ENCODE results near the gene DENND1A. TPM values are rescaled to one million over a fixed set of nuclear protein-coding genes. Genes with fewer than 3 reads are reported as not detected.

Gene DENND1A
- total and polyA plus RNA-seq, 2 donors, result 6.7 to 9.2 TPM

DNA sequence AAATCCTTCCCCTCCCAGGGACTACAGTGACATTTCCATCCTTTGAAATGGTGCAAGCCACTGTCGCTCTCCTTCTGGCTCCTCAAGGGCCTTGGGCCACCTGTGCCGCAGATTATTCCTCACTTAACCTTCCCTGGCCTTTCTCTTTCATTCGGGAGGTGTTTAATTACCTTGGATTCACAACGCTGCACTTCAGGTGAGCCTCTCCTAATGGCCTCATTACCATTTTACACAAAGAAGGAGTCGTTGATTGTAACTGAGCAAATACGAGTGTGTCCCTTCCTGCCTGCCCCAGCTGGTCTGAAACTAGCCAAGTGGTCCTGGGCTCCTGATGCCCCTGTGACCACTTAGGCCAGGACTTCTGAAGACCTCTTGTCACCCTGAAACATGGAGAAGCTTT lies 368.9 kb downstream of the DENND1A start:
- no peak for DNase-seq (ENCODE audit: low read depth in 6 of 9, low spot score in 9 of 9)
- H3K36me3 ChIP-seq (ENCODE audit: control insufficient read depth in 2 of 2, insufficient read depth in 2 of 2, low read length in 1 of 2), result no peaks in the 10 kb centered on the region

GRCh38 chr9:123556464-123557435 lies 373.2 kb downstream of the DENND1A start:
- Histone ChIP-seq H3K27me3 (ENCODE audit: control insufficient read depth in 2 of 2, insufficient read depth in 1 of 2, low read length in 1 of 2) (no peaks in the 10 kb centered on the region), H3K9me3 (ENCODE audit: control insufficient read depth in 2 of 2, insufficient read depth in 1 of 2, low read length in 1 of 2) (no peaks in the 10 kb centered on the region), H3K36me3 (ENCODE audit: control insufficient read depth in 2 of 2, insufficient read depth in 2 of 2, low read length in 1 of 2) (no peaks in the 10 kb centered on the region), H3K4me3 (ENCODE audit: low read length in 2 of 2) (no peak overlapping the region), H3K4me1 (ENCODE audit: control insufficient read depth in 2 of 2, insufficient read depth in 2 of 2, low read length in 2 of 2) (no peaks in the 10 kb centered on the region), H3K27ac (ENCODE audit: low read depth in 1 of 2, low read length in 1 of 2) (no peak overlapping the region)
- WGBS, result 94% methylated on average over 22 of the region's 22 CpGs
- no peak for DNase-seq (ENCODE audit: low read depth in 6 of 9, low spot score in 9 of 9)

More for the DNA sequence above, 368.9 kb downstream of the DENND1A start:
- Histone ChIP-seq H3K27me3 (ENCODE audit: control insufficient read depth in 2 of 2, insufficient read depth in 1 of 2, low read length in 1 of 2) (no peaks in the 10 kb centered on the region), H3K27ac (ENCODE audit: low read depth in 1 of 2, low read length in 1 of 2) (no peak overlapping the region), H3K4me1 (ENCODE audit: control insufficient read depth in 2 of 2, insufficient read depth in 2 of 2, low read length in 2 of 2) (no peaks in the 10 kb centered on the region), H3K9me3 (ENCODE audit: control insufficient read depth in 2 of 2, insufficient read depth in 1 of 2, low read length in 1 of 2) (no peaks in the 10 kb centered on the region), H3K4me3 (ENCODE audit: low read length in 2 of 2) (no peak overlapping the region)
- 96% methylated on average over 6 of the region's 6 CpGs for WGBS

DNA sequence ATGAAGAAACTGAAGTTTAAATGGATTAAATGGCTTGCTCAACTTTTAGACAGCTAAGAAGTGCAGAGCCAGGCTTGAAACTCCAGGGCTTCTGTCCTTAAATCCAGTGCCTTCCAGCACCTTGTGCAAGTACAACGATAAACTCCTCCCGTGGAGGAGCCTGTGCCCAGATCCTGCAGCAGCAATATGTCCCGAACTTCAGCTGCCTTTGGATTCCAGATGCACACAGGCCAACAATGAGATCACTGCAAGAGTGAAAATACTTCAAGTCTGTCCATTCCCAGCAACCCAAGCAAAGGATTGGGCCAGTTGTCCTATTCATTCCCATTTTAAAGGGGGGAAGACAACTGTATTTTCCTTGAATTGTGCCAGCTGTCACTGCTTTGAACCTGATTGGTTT lies 374.3 kb downstream of the DENND1A start:
- 96% methylated on average over 3 of the region's 3 CpGs for WGBS
- H3K27me3 ChIP-seq (ENCODE audit: control insufficient read depth in 2 of 2, insufficient read depth in 1 of 2, low read length in 1 of 2), result no peaks in the 10 kb centered on the region
- peaks cover 0 to 5% of the 10 kb centered on the region in 2 donors for H3K4me1 ChIP-seq (ENCODE audit: control insufficient read depth in 2 of 2, insufficient read depth in 2 of 2, low read length in 2 of 2)
- H3K27ac ChIP-seq (ENCODE audit: low read depth in 1 of 2, low read length in 1 of 2), result no peak overlapping the region
- DNase-seq (ENCODE audit: low read depth in 6 of 9, low spot score in 9 of 9), result no peak
- H3K9me3 ChIP-seq (ENCODE audit: control insufficient read depth in 2 of 2, insufficient read depth in 1 of 2, low read length in 1 of 2), result no peaks in the 10 kb centered on the region
- no peak overlapping the region for H3K4me3 ChIP-seq (ENCODE audit: low read length in 2 of 2)
- H3K36me3 ChIP-seq (ENCODE audit: control insufficient read depth in 2 of 2, insufficient read depth in 2 of 2, low read length in 1 of 2), result no peaks in the 10 kb centered on the region

DNA sequence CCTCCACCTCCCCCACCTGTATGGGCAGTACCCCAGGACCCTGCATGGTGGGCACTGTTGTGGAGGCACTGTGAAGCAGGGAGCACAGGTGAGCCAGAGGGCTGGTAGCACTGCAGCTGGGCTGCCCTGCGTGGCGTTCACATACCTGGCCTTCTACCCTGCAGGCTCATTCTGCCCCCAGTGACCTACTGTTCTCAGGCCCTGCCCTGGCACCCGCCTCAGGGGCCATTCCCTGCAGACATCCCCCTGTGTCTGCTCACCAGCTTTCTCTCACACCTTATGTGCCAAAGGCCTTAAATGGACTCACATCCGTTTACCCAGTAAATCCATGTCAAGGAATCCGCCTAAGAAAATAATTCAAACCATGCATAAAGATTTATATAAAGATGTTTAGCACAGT lies 377.4 kb downstream of the DENND1A start:
- over 99% methylated on average over 5 of the region's 5 CpGs for WGBS
- Histone ChIP-seq H3K9me3 (ENCODE audit: control insufficient read depth in 2 of 2, insufficient read depth in 1 of 2, low read length in 1 of 2) (no peaks in the 10 kb centered on the region), H3K27me3 (ENCODE audit: control insufficient read depth in 2 of 2, insufficient read depth in 1 of 2, low read length in 1 of 2) (no peaks in the 10 kb centered on the region), H3K4me1 (ENCODE audit: control insufficient read depth in 2 of 2, insufficient read depth in 2 of 2, low read length in 2 of 2) (peaks cover 0 to 11% of the 10 kb centered on the region in 2 donors), H3K36me3 (ENCODE audit: control insufficient read depth in 2 of 2, insufficient read depth in 2 of 2, low read length in 1 of 2) (no peaks in the 10 kb centered on the region), H3K4me3 (ENCODE audit: low read length in 2 of 2) (no peak overlapping the region), H3K27ac (ENCODE audit: low read depth in 1 of 2, low read length in 1 of 2) (no peak overlapping the region)
- DNase-seq (ENCODE audit: low read depth in 6 of 9, low spot score in 9 of 9), result no peak

DNA sequence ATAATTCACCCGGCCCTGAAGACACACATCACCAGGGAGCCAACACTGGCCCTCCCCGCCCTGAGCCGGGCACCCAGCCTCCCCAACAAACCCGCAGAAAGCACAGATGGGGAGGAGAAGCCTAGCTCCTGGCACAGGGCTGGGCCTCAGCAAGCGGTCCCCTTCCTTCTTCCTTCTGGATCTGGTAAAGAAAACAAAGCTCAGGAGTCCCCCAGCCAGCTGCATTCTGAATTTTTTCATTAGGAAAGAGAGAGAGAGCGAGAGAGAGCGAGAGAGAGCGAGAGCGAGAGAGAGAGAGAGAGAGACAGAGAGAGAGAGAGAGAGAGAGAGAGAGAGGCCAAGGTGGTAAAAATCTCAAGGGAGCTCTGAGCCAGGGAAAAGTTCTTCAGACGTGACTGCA lies 378.2 kb downstream of the DENND1A start:
- 96% methylated on average over 10 of the region's 10 CpGs for WGBS

GRCh38 chr9:123550797-123551196 lies 379.1 kb downstream of the DENND1A start:
- WGBS, result 95% methylated on average over 5 of the region's 5 CpGs
- Histone ChIP-seq H3K27me3 (ENCODE audit: control insufficient read depth in 2 of 2, insufficient read depth in 1 of 2, low read length in 1 of 2) (no peaks in the 10 kb centered on the region), H3K27ac (ENCODE audit: low read depth in 1 of 2, low read length in 1 of 2) (no peak overlapping the region), H3K9me3 (ENCODE audit: control insufficient read depth in 2 of 2, insufficient read depth in 1 of 2, low read length in 1 of 2) (no peaks in the 10 kb centered on the region), H3K4me1 (ENCODE audit: control insufficient read depth in 2 of 2, insufficient read depth in 2 of 2, low read length in 2 of 2) (peaks cover 0 to 11% of the 10 kb centered on the region in 2 donors), H3K4me3 (ENCODE audit: low read length in 2 of 2) (no peak overlapping the region), H3K36me3 (ENCODE audit: control insufficient read depth in 2 of 2, insufficient read depth in 2 of 2, low read length in 1 of 2) (no peaks in the 10 kb centered on the region)
- DNase-seq (ENCODE audit: low read depth in 6 of 9, low spot score in 9 of 9), result no peak

More for the DNA sequence above, 378.2 kb downstream of the DENND1A start:
- Histone ChIP-seq H3K4me3 (ENCODE audit: low read length in 2 of 2) (no peak overlapping the region), H3K36me3 (ENCODE audit: control insufficient read depth in 2 of 2, insufficient read depth in 2 of 2, low read length in 1 of 2) (no peaks in the 10 kb centered on the region), H3K4me1 (ENCODE audit: control insufficient read depth in 2 of 2, insufficient read depth in 2 of 2, low read length in 2 of 2) (peaks cover 0 to 11% of the 10 kb centered on the region in 2 donors), H3K27ac (ENCODE audit: low read depth in 1 of 2, low read length in 1 of 2) (no peak overlapping the region), H3K9me3 (ENCODE audit: control insufficient read depth in 2 of 2, insufficient read depth in 1 of 2, low read length in 1 of 2) (no peaks in the 10 kb centered on the region), H3K27me3 (ENCODE audit: control insufficient read depth in 2 of 2, insufficient read depth in 1 of 2, low read length in 1 of 2) (no peaks in the 10 kb centered on the region)
- DNase-seq (ENCODE audit: low read depth in 6 of 9, low spot score in 9 of 9), result no peak

DNA sequence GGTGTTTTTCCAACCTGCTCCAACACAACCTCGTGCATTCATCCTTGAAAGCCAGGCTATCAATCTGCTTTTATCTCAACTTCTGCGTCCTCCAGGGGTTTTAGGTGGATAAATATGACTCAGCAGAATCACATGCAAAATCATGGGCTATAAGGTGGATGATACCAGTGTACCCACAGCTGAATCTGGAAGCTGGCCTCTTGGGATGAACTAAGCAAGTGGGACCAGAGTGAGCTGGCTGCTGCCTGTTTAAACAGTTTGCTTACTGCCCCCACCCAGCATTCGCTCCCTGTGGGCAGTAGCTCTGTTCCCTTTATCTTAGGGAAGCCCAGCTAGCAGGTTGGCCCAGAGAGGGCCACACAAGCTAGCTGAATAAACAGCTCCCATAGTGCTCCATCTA lies 379.9 kb downstream of the DENND1A start:
- no peak overlapping the region for H3K4me3 ChIP-seq (ENCODE audit: low read length in 2 of 2)
- peaks cover 0 to 11% of the 10 kb centered on the region in 2 donors for H3K4me1 ChIP-seq (ENCODE audit: control insufficient read depth in 2 of 2, insufficient read depth in 2 of 2, low read length in 2 of 2)
- H3K36me3 ChIP-seq (ENCODE audit: control insufficient read depth in 2 of 2, insufficient read depth in 2 of 2, low read length in 1 of 2), result no peaks in the 10 kb centered on the region
- no peaks in the 10 kb centered on the region for H3K9me3 ChIP-seq (ENCODE audit: control insufficient read depth in 2 of 2, insufficient read depth in 1 of 2, low read length in 1 of 2)
- WGBS, result 94% methylated on average over 3 of the region's 3 CpGs
- H3K27ac ChIP-seq (ENCODE audit: low read depth in 1 of 2, low read length in 1 of 2), result no peak overlapping the region
- no peaks in the 10 kb centered on the region for H3K27me3 ChIP-seq (ENCODE audit: control insufficient read depth in 2 of 2, insufficient read depth in 1 of 2, low read length in 1 of 2)
- DNase-seq (ENCODE audit: low read depth in 6 of 9, low spot score in 9 of 9), result no peak

DNA sequence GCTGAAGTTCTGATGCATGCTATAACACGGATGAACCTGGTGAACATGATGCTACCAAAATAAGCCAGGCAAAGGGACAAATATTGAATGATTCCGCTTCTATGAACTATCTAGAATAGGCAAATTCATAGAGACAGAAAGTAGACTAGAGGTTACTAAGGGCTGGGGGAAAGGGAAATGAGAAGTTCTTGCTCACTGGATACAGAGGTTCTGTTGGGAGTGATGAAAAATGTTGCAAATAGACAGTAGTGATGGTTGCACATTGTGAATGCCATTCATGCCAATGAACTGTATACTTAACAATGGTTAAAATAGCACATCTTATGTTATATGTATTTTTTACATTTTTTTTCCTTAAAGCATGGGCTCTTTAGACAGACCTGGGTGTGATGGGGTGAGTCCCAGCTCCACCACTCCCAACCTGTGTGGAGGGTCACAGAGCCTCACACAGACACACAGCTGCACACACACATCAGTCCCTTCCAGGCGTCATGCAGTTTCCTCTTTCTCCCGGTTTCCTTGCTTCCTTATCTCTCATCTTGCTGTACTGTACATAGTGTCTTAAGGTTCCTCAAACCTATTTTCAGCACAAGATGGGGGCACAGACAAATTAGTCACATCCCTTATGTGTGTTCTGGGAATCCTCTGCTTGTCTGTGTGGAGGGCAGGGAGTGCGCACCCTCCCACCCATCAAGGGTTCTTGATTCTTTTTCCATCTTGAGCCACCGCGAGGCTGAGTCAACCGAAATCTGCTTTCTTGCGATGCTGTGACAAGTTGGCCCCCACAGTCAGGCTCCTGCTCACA lies 381.0 kb downstream of the DENND1A start:
- H3K4me1 ChIP-seq (ENCODE audit: control insufficient read depth in 2 of 2, insufficient read depth in 2 of 2, low read length in 2 of 2), result peaks cover 0 to 11% of the 10 kb centered on the region in 2 donors
- peak in 1 of 9 donors; percentile 13 for DNase-seq (ENCODE audit: low read depth in 6 of 9, low spot score in 9 of 9)
- H3K4me3 ChIP-seq (ENCODE audit: low read length in 2 of 2), result no peak overlapping the region
- WGBS, result 67% methylated on average over 9 of the region's 9 CpGs
- H3K9me3 ChIP-seq (ENCODE audit: control insufficient read depth in 2 of 2, insufficient read depth in 1 of 2, low read length in 1 of 2), result no peaks in the 10 kb centered on the region
- H3K36me3 ChIP-seq (ENCODE audit: control insufficient read depth in 2 of 2, insufficient read depth in 2 of 2, low read length in 1 of 2), result no peaks in the 10 kb centered on the region
- no peaks in the 10 kb centered on the region for H3K27me3 ChIP-seq (ENCODE audit: control insufficient read depth in 2 of 2, insufficient read depth in 1 of 2, low read length in 1 of 2)
- H3K27ac ChIP-seq (ENCODE audit: low read depth in 1 of 2, low read length in 1 of 2), result no peak overlapping the region
